HepG2 (cell line): Measurements from ENCODE around the gene CNR2. TPM values are rescaled to one million over a fixed set of nuclear protein-coding genes. Genes with fewer than 3 reads are reported as not detected.
A peak's percentile ranks its signal among the peaks of the same experiment; 100 is the strongest.

Experiments
- AHR ChIP-seq: IDR thresholded peaks from 2 replicates; pipeline ENCODE4 v1.6.1; 2018; ENCODE audit warnings: missing genetic modification reagents, missing compliant biosample characterization
- BCLAF1 ChIP-seq: fragments of 450-650 bp; IDR thresholded peaks from 2 replicates; pipeline ENCODE4 v1.6.1; 2017; ENCODE audit warnings: mild to moderate bottlenecking
- CEBPG ChIP-seq: IDR thresholded peaks from 2 replicates; pipeline ENCODE4 v1.6.1; 2016
- ELF3 ChIP-seq: IDR thresholded peaks from 2 replicates; pipeline ENCODE4 v1.6.1; 2016; ENCODE audit warnings: missing genetic modification reagents, missing compliant biosample characterization
- FOXJ3 ChIP-seq: sonication (generic); formaldehyde crosslinking; IDR thresholded peaks from 2 replicates; pipeline ENCODE4 v1.4.0; 2020; ENCODE audit warnings: missing genetic modification reagents, mild to moderate bottlenecking, borderline replicate concordance
- GATA4 ChIP-seq: sonication (generic); IDR thresholded peaks from 2 replicates; pipeline ENCODE4 v1.6.1; 2016; ENCODE audit warnings: antibody characterized with exemption, low read depth, borderline replicate concordance
- MZF1 ChIP-seq: sonication (generic); formaldehyde crosslinking; IDR thresholded peaks from 2 replicates; pipeline ENCODE4 v1.8.1; 2023; ENCODE audit warnings: mild to moderate bottlenecking, missing genetic modification reagents, borderline replicate concordance
- SPEN ChIP-seq: sonication (generic); formaldehyde crosslinking; IDR thresholded peaks from 2 replicates; pipeline ENCODE4 v1.5.1; 2020; ENCODE audit warnings: low read depth, mild to moderate bottlenecking, missing genetic modification reagents
- TBX3 ChIP-seq: fragments of 450-650 bp; IDR thresholded peaks from 2 replicates; pipeline ENCODE4 v1.6.1; 2017; ENCODE audit warnings: antibody characterized with exemption, mild to moderate bottlenecking, inconsistent platforms, borderline replicate concordance
- WIZ ChIP-seq: sonication (generic); formaldehyde crosslinking; IDR thresholded peaks from 2 replicates; pipeline ENCODE4 v1.5.1; 2020; ENCODE audit warnings: mild to moderate bottlenecking, missing genetic modification reagents
- ZNF224 ChIP-seq: sonication (generic); formaldehyde crosslinking; IDR thresholded peaks from 2 replicates; pipeline ENCODE4 v1.5.0; 2020; ENCODE audit warnings: mild to moderate bottlenecking, missing genetic modification reagents
- ZNF318 ChIP-seq: sonication (generic); formaldehyde crosslinking; IDR thresholded peaks from 2 replicates; pipeline ENCODE4 v1.4.0; 2020; ENCODE audit warnings: mild to moderate bottlenecking, missing genetic modification reagents
- ZNF562 ChIP-seq: sonication (generic); formaldehyde crosslinking; IDR thresholded peaks from 2 replicates; pipeline ENCODE4 v1.8.0; 2022; ENCODE audit warnings: missing genetic modification reagents, borderline replicate concordance
- polyA plus RNA-seq, 8 experiments: library from polyadenylated mRNA; depleted of rRNA in 3 of 8; stranded (reverse) in 7 of 8; unstranded in 1 of 8; fragments of >200 nt; fragmentation: Illumina TruSeq in 4 of 8; extraction: Trizol in 4 of 8; gene quantifications; 2 replicates each; pipeline versions ENCODE4 v1.2.1 to v1.2.3, GENCODE V29; 2011 to 2016; ENCODE audit warnings: low read depth in 4 of 8, missing spikeins in 1 of 8, mixed read lengths in 1 of 8; ENCODE audit not compliant: insufficient read depth in 1 of 8
- total RNA-seq, 5 experiments: library from RNA; depleted of rRNA; stranded (reverse); fragments of >200 nt; fragmentation: Illumina TruSeq; extraction: Trizol; gene quantifications; 2 replicates each; pipeline ENCODE4 v1.2.3, GENCODE V29; 2016; ENCODE audit warnings: low read depth in 1 of 5
- TF ChIP-seq, protein P1 (sequence below): IDR thresholded peaks from 2 replicates; pipeline ENCODE4 v1.6.1; 2016
- TF ChIP-seq, protein P2 (sequence below): sonication (generic); formaldehyde crosslinking; IDR thresholded peaks from 2 replicates; pipeline ENCODE4 v1.4.0; 2020; ENCODE audit warnings: missing genetic modification reagents

Gene CNR2
- total and polyA plus RNA-seq, 2 of the 13 experiments (the other 11 are each of a cell fraction or from before 2014, with no cell fraction given), result not detected

- TF ChIP-seq ZNF318 (CRISPR knock-in tag) (no peak), CEBPG (CRISPR knock-in tag) (no peak), ELF3 (CRISPR knock-in tag) (peak; percentile 87), TBX3 (no peak), SPEN (CRISPR knock-in tag) (peak; percentile 53; the same call in 1 of the 2 replicates), WIZ (CRISPR knock-in tag) (no peak), BCLAF1 (no peak), AHR (no peak), ZNF562 (CRISPR knock-in tag) (no peak), FOXJ3 (CRISPR knock-in tag) (no peak), ZNF224 (CRISPR knock-in tag) (0 out of 2 replicates have a peak, but pooled peaks have one; percentile 30), MZF1 (CRISPR knock-in tag) (0 out of 2 replicates have a peak, but pooled peaks have one; percentile 62), GATA4 (no peak)
- TF ChIP-seq, protein P1, sequence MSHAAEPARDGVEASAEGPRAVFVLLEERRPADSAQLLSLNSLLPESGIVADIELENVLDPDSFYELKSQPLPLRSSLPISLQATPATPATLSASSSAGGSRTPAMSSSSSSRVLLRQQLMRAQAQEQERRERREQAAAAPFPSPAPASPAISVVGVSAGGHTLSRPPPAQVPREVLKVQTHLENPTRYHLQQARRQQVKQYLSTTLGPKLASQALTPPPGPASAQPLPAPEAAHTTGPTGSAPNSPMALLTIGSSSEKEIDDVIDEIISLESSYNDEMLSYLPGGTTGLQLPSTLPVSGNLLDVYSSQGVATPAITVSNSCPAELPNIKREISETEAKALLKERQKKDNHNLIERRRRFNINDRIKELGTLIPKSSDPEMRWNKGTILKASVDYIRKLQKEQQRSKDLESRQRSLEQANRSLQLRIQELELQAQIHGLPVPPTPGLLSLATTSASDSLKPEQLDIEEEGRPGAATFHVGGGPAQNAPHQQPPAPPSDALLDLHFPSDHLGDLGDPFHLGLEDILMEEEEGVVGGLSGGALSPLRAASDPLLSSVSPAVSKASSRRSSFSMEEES (CRISPR knock-in tag), result 0 out of 2 replicates have a peak, but pooled peaks have one; percentile 28
- TF ChIP-seq, protein P2, sequence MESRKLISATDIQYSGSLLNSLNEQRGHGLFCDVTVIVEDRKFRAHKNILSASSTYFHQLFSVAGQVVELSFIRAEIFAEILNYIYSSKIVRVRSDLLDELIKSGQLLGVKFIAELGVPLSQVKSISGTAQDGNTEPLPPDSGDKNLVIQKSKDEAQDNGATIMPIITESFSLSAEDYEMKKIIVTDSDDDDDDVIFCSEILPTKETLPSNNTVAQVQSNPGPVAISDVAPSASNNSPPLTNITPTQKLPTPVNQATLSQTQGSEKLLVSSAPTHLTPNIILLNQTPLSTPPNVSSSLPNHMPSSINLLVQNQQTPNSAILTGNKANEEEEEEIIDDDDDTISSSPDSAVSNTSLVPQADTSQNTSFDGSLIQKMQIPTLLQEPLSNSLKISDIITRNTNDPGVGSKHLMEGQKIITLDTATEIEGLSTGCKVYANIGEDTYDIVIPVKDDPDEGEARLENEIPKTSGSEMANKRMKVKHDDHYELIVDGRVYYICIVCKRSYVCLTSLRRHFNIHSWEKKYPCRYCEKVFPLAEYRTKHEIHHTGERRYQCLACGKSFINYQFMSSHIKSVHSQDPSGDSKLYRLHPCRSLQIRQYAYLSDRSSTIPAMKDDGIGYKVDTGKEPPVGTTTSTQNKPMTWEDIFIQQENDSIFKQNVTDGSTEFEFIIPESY (CRISPR knock-in tag), result no peak
Measured at GRCh38 chr1:23867895-23868556, 45.1 kb downstream of the CNR2 start, which contains the start of gene FUCA1 (continued).
